Muscle layer of colon (tissue), 2 donors: ENCODE data around the gene LYRM4.

Source experiments
- H3K27ac ChIP-seq: one replicate; pipeline ENCODE4 v1.7.0; 2013; ENCODE audit warnings: low read depth, mild to moderate bottlenecking, low read length, moderate library complexity
- H3K27me3 ChIP-seq, 2 donors: one replicate each; pipeline ENCODE4 v1.7.0; 2013; ENCODE audit warnings: low read length in 2 of 2, mild to moderate bottlenecking in 2 of 2; ENCODE audit not compliant: insufficient read depth in 2 of 2, control insufficient read depth in 1 of 2
- H3K36me3 ChIP-seq: one replicate; pipeline ENCODE4 v1.7.0; 2013; ENCODE audit warnings: mild to moderate bottlenecking, low read length; ENCODE audit not compliant: insufficient read depth
- H3K4me1 ChIP-seq: one replicate; pipeline ENCODE4 v1.7.0; 2013; ENCODE audit warnings: mild to moderate bottlenecking, low read length; ENCODE audit not compliant: insufficient read depth
- H3K4me3 ChIP-seq, 2 donors: one replicate each; pipeline ENCODE4 v1.7.0; 2013; ENCODE audit warnings: low read length in 2 of 2, low read depth in 1 of 2, mild to moderate bottlenecking in 1 of 2, moderate library complexity in 1 of 2
- H3K9ac ChIP-seq: one replicate; pipeline ENCODE4 v1.7.0; 2013; ENCODE audit warnings: low read length
- H3K9me3 ChIP-seq: one replicate; pipeline ENCODE4 v1.7.0; 2013; ENCODE audit warnings: mild to moderate bottlenecking, low read length
- donor health status: abdominal sarcoma.
- donor health status: Adenocarcinoma of cecum.

Gene LYRM4

DNA sequence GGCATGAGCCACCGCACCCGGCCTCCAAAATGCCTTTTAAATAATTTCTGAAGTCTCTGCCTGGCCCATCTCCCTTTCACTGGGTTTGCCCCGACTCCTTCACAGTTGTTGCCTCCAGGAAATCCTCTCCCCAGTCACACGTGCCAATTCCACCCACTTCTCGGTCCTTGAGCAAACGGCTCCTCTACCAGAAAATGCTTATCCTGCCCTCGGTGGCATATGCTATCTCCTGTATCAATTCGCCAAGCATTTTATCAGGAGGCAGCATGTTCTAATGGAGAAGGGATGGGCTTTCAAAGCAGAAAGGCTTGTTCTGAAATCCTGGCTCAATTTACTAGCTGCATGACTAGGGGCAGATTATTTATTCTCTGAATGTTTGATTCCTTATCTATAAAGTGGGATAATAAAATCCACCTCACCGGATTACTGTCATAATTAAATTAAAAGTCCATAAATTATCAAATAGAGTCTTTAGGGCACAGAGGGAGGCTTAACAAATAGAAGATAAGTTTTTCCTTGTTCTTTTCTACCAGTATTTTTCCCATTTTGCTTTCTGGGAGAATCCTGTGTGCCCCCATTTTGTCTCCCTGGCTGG lies 109.3 kb downstream of the LYRM4 start:
- Histone ChIP-seq H3K36me3 (no peaks in the 10 kb centered on the region), H3K27me3 (no peaks in the 10 kb centered on the region), H3K9ac (no peak overlapping the region), H3K4me1 (no peaks in the 10 kb centered on the region), H3K9me3 (no peaks in the 10 kb centered on the region), H3K4me3 (no peak overlapping the region), H3K27ac (no peak overlapping the region)

DNA sequence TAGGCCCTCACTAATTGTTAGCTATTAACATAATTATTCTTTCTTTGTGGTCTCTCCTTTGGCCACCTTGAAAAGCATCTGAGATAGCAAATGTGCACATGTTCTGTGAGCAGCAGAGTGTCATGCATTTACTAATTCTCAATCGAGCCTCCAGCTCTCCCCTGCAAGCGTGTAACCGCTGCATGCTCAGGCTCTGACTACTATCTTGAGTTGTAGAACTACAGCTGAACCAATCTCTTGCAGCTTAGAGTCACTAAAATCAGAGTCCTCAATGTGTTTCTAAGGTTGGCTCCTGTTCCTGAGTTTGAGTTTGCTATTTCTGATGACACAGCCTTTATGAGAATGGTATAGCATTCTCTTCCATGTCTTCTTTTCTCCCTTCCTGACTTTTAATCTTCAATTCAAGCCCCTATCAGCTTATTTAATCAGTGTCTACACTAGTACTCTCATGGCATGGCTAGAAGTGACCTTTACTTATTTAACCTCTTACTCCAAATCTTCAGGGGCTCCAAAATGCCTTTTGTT lies 110.1 kb downstream of the LYRM4 start:
- H3K4me1 ChIP-seq = no peaks in the 10 kb centered on the region

DNA sequence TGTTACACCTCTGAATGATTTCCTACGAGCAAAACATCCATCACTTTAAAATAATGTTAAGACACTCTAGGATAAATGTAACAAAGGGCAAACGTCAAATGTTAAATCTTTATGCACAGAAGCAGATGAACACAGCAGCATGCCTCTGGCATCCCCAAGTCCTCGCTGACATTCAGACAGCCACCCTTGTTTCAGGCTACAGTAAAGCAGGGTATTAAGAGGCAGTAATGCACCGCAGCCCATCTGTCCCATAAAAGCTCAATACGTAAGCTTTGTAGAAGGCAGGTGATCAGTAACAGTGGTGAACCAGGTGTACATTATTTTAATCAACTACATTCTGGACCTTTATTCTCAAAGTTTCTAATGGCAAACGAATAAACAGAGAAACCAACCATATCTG lies 110.9 kb downstream of the LYRM4 start:
- H3K9me3 ChIP-seq = no peaks in the 10 kb centered on the region
- no peak overlapping the region for H3K4me3 ChIP-seq
- H3K4me1 ChIP-seq = no peaks in the 10 kb centered on the region
- H3K27ac ChIP-seq = no peak overlapping the region
- no peaks in the 10 kb centered on the region for H3K27me3 ChIP-seq
- H3K9ac ChIP-seq = no peak overlapping the region
- H3K36me3 ChIP-seq = no peaks in the 10 kb centered on the region

More for the DNA sequence above, 110.1 kb downstream of the LYRM4 start:
- no peaks in the 10 kb centered on the region for H3K9me3 ChIP-seq
- no peaks in the 10 kb centered on the region for H3K27me3 ChIP-seq
- no peak overlapping the region for H3K4me3 ChIP-seq
- no peak overlapping the region for H3K9ac ChIP-seq
- H3K27ac ChIP-seq = no peak overlapping the region
- no peaks in the 10 kb centered on the region for H3K36me3 ChIP-seq

DNA sequence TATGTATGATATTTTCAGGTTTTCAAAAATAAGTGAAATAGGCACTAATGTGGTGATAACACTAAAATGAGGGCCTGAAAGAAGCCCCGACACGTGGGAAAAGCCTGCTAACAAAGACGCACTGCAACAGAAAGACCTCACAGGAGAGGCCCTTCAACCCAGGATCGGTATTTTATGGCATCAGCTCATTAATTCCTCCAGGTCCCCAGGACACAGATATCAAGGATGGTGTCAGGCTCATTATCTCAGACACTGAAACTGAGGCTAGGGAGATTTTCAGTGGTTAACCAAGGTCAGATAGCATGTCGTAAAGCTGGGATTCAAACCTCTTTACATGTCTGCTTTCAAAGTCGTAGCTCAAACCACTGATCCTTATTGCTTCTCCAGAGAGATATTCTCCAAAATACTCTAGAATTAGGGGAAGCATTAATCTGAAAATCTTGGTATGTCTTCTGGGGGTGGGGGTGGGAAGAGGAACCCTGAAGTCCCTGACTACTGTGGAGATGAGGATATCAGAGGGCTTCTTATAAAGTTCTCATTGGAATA lies 111.5 kb downstream of the LYRM4 start:
- no peak overlapping the region for H3K9ac ChIP-seq
- no peak overlapping the region for H3K27ac ChIP-seq
- H3K4me3 ChIP-seq = no peak overlapping the region
- H3K9me3 ChIP-seq = no peaks in the 10 kb centered on the region
- no peaks in the 10 kb centered on the region for H3K36me3 ChIP-seq
- H3K27me3 ChIP-seq = no peaks in the 10 kb centered on the region
- H3K4me1 ChIP-seq = no peaks in the 10 kb centered on the region

GRCh38 chr6:5146398-5146797 lies 114.4 kb downstream of the LYRM4 start:
- Histone ChIP-seq H3K27me3 (no peaks in the 10 kb centered on the region), H3K9me3 (no peaks in the 10 kb centered on the region), H3K4me1 (peaks cover 8% of the 10 kb centered on the region), H3K36me3 (no peaks in the 10 kb centered on the region), H3K4me3 (no peak overlapping the region), H3K9ac (no peak overlapping the region), H3K27ac (no peak overlapping the region)

GRCh38 chr6:5143634-5144311 lies 117.0 kb downstream of the LYRM4 start:
- no peak overlapping the region for H3K27ac ChIP-seq
- peaks cover 8% of the 10 kb centered on the region for H3K4me1 ChIP-seq
- no peak overlapping the region for H3K9ac ChIP-seq
- H3K9me3 ChIP-seq = no peaks in the 10 kb centered on the region
- no peaks in the 10 kb centered on the region for H3K27me3 ChIP-seq
- H3K36me3 ChIP-seq = no peaks in the 10 kb centered on the region
- H3K4me3 ChIP-seq = no peak overlapping the region

DNA sequence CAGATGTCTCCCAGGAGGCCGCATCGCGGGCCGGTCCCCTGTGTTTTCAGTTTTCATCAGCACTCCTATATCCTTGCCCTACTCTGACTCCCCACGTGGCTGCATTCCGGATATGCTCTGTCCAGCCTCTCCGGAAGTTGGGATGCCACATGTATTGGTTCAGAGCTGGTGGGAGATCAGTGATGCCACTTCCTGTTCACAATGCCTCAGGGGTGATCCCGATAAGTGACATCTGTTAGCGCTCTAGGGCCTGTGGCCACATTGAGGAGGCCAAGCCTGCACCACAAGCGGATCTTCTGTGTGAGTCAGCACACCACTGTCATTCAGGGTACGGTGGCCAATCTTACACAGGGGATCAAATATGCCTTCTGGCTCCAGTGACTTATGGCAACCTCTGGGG lies 117.8 kb downstream of the LYRM4 start:
- Histone ChIP-seq H3K4me3 (no peak overlapping the region), H3K27ac (no peak overlapping the region), H3K9ac (no peak overlapping the region), H3K36me3 (no peaks in the 10 kb centered on the region), H3K9me3 (no peaks in the 10 kb centered on the region), H3K4me1 (peaks cover 8% of the 10 kb centered on the region), H3K27me3 (no peaks in the 10 kb centered on the region)

- H3K36me3 ChIP-seq = no peaks in the 10 kb centered on the region
- no peaks in the 10 kb centered on the region for H3K9me3 ChIP-seq
- H3K9ac ChIP-seq = no peak overlapping the region
- peaks cover 8% of the 10 kb centered on the region for H3K4me1 ChIP-seq
- H3K27ac ChIP-seq = no peak overlapping the region
- H3K27me3 ChIP-seq = no peaks in the 10 kb centered on the region
- no peak overlapping the region for H3K4me3 ChIP-seq
Observed at GRCh38 chr6:5142131-5142530, 118.6 kb downstream of the LYRM4 start.

- no peak overlapping the region for H3K27ac ChIP-seq
- no peaks in the 10 kb centered on the region for H3K27me3 ChIP-seq
- H3K36me3 ChIP-seq = no peaks in the 10 kb centered on the region
- H3K9me3 ChIP-seq = no peaks in the 10 kb centered on the region
- H3K4me3 ChIP-seq = no peak overlapping the region
- no peak overlapping the region for H3K9ac ChIP-seq
- H3K4me1 ChIP-seq = peaks cover 8% of the 10 kb centered on the region
Observed at GRCh38 chr6:5141046-5141445, 119.7 kb downstream of the LYRM4 start.

- Histone ChIP-seq H3K9me3 (no peaks in the 10 kb centered on the region), H3K9ac (no peak overlapping the region), H3K4me3 (no peak overlapping the region), H3K4me1 (peaks cover 8% of the 10 kb centered on the region), H3K27ac (no peak overlapping the region), H3K36me3 (no peaks in the 10 kb centered on the region), H3K27me3 (no peaks in the 10 kb centered on the region)
Observed at GRCh38 chr6:5139828-5140771, 120.7 kb downstream of the LYRM4 start.
